ENCODE data around the gene MYEOV. TPM values are rescaled to one million over a fixed set of nuclear protein-coding genes. Genes with fewer than 3 reads are reported as not detected.
A peak's percentile ranks its signal among the peaks of the same experiment; 100 is the strongest.

The MYEOV gene
- total and polyA plus RNA-seq, 2 of the 8 experiments (the other 6 are each of a cell fraction or from before 2014, with no cell fraction given): 0.44 to 0.67 TPM

GRCh38 chr11:69285091-69285490, 8.9 kb upstream of the MYEOV start:
- no peak overlapping the region for H2BK20ac ChIP-seq (ENCODE audit: low read length)
- H3K4me3 ChIP-seq (ENCODE audit: extremely low read depth in 1 of 4, insufficient read depth in 2 of 4, low read depth in 3 of 4, low read length in 4 of 4): no peak overlapping the region
- H2AK5ac ChIP-seq (ENCODE audit: low read depth, low read length): peak overlapping the region; percentile 65; the same call in 1 of the 2 replicates
- DNase-seq (ENCODE audit: low read depth in 1 of 2, low spot score in 2 of 2): no peak
- H4K20me1 ChIP-seq (replicated peaks in 1 of 2; ENCODE audit: control insufficient read depth in 1 of 2, insufficient read depth in 2 of 2, low read length in 2 of 2): no peaks in the 10 kb centered on the region
- no peak overlapping the region for H3K4me2 ChIP-seq (ENCODE audit: insufficient read depth in 1 of 2, low read depth in 2 of 2, low read length in 2 of 2)
- no peak overlapping the region for H2AFZ ChIP-seq (ENCODE audit: low read length)
- no peaks in the 10 kb centered on the region for H3K79me2 ChIP-seq (ENCODE audit: control insufficient read depth in 1 of 2, insufficient read depth in 2 of 2, low read length in 2 of 2)
- H3K9me3 ChIP-seq (ENCODE audit: insufficient read depth in 2 of 2, low read depth in 1 of 2, low read length in 1 of 2): no peaks in the 10 kb centered on the region; a peak in 1 of 4 replicates
- no peak overlapping the region for H2BK5ac ChIP-seq (ENCODE audit: low read depth, low read length)
- no peaks in the 10 kb centered on the region for H3K36me3 ChIP-seq (ENCODE audit: control insufficient read depth in 2 of 4, insufficient read depth in 4 of 4, low read length in 3 of 4)
- H4K91ac ChIP-seq (replicated peaks; ENCODE audit: insufficient read length, low read length): no peak overlapping the region
- no peak overlapping the region for H4K5ac ChIP-seq (ENCODE audit: insufficient read length, low read depth, low read length)
- H3K27ac ChIP-seq (ENCODE audit: low read depth, low read length): no peak overlapping the region
- H2BK12ac ChIP-seq (ENCODE audit: low read depth, low read length): no peak overlapping the region
- peaks cover 0 to 14% (median 8%) of the 10 kb centered on the region in 4 experiments; a peak in 6 of 7 replicates for H3K4me1 ChIP-seq (replicated peaks in 1 of 4; ENCODE audit: control insufficient read depth in 3 of 4, insufficient read depth in 4 of 4, low read length in 3 of 4)
- H3K56ac ChIP-seq (replicated peaks; ENCODE audit: insufficient read length, low read depth, low read length): no peak overlapping the region
- H3K27me3 ChIP-seq (replicated peaks in 1 of 4; ENCODE audit: control insufficient read depth in 3 of 4, extremely low read depth in 1 of 4, insufficient read depth in 3 of 4, low read length in 3 of 4): peaks cover 0 to 2% (median 0%) of the 10 kb centered on the region in 4 experiments; a peak in 2 of 7 replicates
- no peak overlapping the region for H3K18ac ChIP-seq (ENCODE audit: extremely low read depth, low read length)
- no peak overlapping the region for H2BK120ac ChIP-seq (replicated peaks; ENCODE audit: low read depth, low read length)
- WGBS, 2 experiments (ENCODE audit: extremely low coverage in 1 of 2, insufficient coverage in 1 of 2, insufficient read length in 1 of 2, insufficient replicate concordance in 2 of 2, low coverage in 1 of 2, low lambda C conversion rate in 2 of 2, missing lambda C conversion rate in 1 of 2): 92% methylated on average over 10 of the region's 11 CpGs; no CpG with 5 or more reads in 1 of the 2 experiments
- no peak overlapping the region for H4K8ac ChIP-seq (ENCODE audit: extremely low read depth, insufficient read depth, low read length)
- H3K23me2 ChIP-seq (ENCODE audit: low read depth, low read length): peaks cover under 1% of the 10 kb centered on the region; the same call in 1 of the 2 replicates
- CTCF ChIA-PET (ENCODE audit: partially characterized antibody): interaction anchor here (1.1 to 5.3 kb wide), 2 partner anchors 8 to 13 kb away, joined by 3 to 24 read pairs; partner anchors contain the start of gene MYEOV
- H2BK15ac ChIP-seq (ENCODE audit: low read length): no peak overlapping the region
- H3K23ac ChIP-seq (ENCODE audit: insufficient read length): no peak overlapping the region
- no peak overlapping the region for H3K9ac ChIP-seq (replicated peaks in 1 of 4; ENCODE audit: extremely low read depth in 1 of 4, low read depth in 3 of 4, low read length in 3 of 4)
- POLR2A ChIA-PET (ENCODE audit: partially characterized antibody): no interaction called here
- FAIRE-seq: no peak
- H3K14ac ChIP-seq (ENCODE audit: insufficient read length): no peak overlapping the region
- no peaks in the 10 kb centered on the region for H3K79me1 ChIP-seq (ENCODE audit: low read depth, low read length)
- peak overlapping the region; percentile 12 for H3K4ac ChIP-seq (replicated peaks; ENCODE audit: insufficient read length, low read depth, low read length)
- TF ChIP-seq POLR2AphosphoS5 (IDR thresholded peaks at IDR 0.05; ENCODE audit: low read depth, low read length) (no peak), EZH2 (IDR thresholded peaks at IDR 0.05; ENCODE audit: low read depth, low read length, severe bottlenecking) (no peak), E2F6 (IDR thresholded peaks at IDR 0.05) (no peak), ASH2L (IDR thresholded peaks at IDR 0.05; ENCODE audit: low read length) (no peak), KDM5A (IDR thresholded peaks at IDR 0.05; ENCODE audit: low read length) (no peak), JUN (IDR thresholded peaks at IDR 0.05; ENCODE audit: low read depth, low read length) (no peak), POU5F1 (IDR thresholded peaks at IDR 0.05; ENCODE audit: low read depth, low read length) (no peak), CBX5 (IDR thresholded peaks at IDR 0.05; ENCODE audit: low read depth, low read length) (no peak)

All from H1 (cell line).